Endothelial cell of umbilical vein (primary cell): Measurements from ENCODE around the gene PTK6. TPM values are rescaled to one million over a fixed set of nuclear protein-coding genes. Genes with fewer than 3 reads are reported as not detected.

ENCODE experiments used
- BruUV-seq: library from RNA; stranded (reverse); fragments of 400-500 nt; replicated peaks from 2 replicates; lab custom pipeline; 2021; lab: Mats Ljungman, UMichigan
- CTCF ChIA-PET: fragments of 300-600, 350-600 bp; sonication (Branson Sonifier 250); formaldehyde crosslinking; loops from one replicate; lab custom pipeline; 2021; ENCODE audit warnings: antibody characterized with exemption, inconsistent platforms; lab: Charles Lee
- POLR2A ChIA-PET: fragments of 300-600, 350-600 bp; sonication (Branson Sonifier 250); formaldehyde crosslinking; loops from one replicate; lab custom pipeline; 2021; ENCODE audit warnings: antibody characterized with exemption, inconsistent platforms; lab: Charles Lee
- DNase-seq: peaks from one replicate; pipeline ENCODE4 v3.0.0-alpha.2; 2011; ENCODE audit warnings: low read depth, low spot score
- FAIRE-seq: peaks from 2 replicates; lab custom pipeline; 2011; peaks lifted over from hg19 to GRCh38; lab: Jason Lieb, UNC
- H2AFZ ChIP-seq: 2 replicates; pipeline ENCODE4 v1.6.0; 2012; ENCODE audit warnings: low read depth, low read length, control low read depth, inconsistent platforms
- H3K27ac ChIP-seq: 2 replicates; pipeline ENCODE4 v1.5.1; 2011; ENCODE audit warnings: low read depth, mild to moderate bottlenecking, control low read depth, low read length, moderate library complexity; ENCODE audit not compliant: insufficient read depth
- H3K27me3 ChIP-seq, 2 experiments: 2 replicates each; pipeline versions ENCODE4 v1.6.0 to v1.6.1; 2011; ENCODE audit warnings: low read length in 2 of 2, mixed read lengths in 1 of 2; ENCODE audit not compliant: control insufficient read depth in 2 of 2, insufficient read depth in 2 of 2
- H3K36me3 ChIP-seq, 2 experiments: 2 replicates in 1 of 2; 3 replicates in 1 of 2; pipeline ENCODE4 v1.5.1; 2011; ENCODE audit warnings: low read length in 2 of 2, mild to moderate bottlenecking in 1 of 2, moderate library complexity in 1 of 2; ENCODE audit not compliant: control insufficient read depth in 2 of 2, insufficient read depth in 2 of 2; ENCODE audit errors: extremely low read depth in 1 of 2
- H3K4me1 ChIP-seq: 3 replicates; pipeline ENCODE4 v1.5.1; 2011; ENCODE audit warnings: mild to moderate bottlenecking, low read length; ENCODE audit not compliant: control insufficient read depth, insufficient read depth; ENCODE audit errors: extremely low read depth
- H3K4me2 ChIP-seq: 2 replicates; pipeline ENCODE4 v1.6.1; 2011; ENCODE audit warnings: low read length, control low read depth, mixed read lengths; ENCODE audit not compliant: insufficient read depth
- H3K4me3 ChIP-seq, 3 experiments: fragments of 200-600 bp in 1 of 3; sonication (generic), shearing (Covaris generic) in 1 of 3; replicated peaks in 1 of 3; 2 replicates each; pipeline ENCODE4 v1.5.1; 2011 to 2016; ENCODE audit warnings: control low read depth in 3 of 3, low read length in 3 of 3, mild to moderate bottlenecking in 2 of 3, inconsistent platforms in 1 of 3, low read depth in 1 of 3, moderate library complexity in 1 of 3; ENCODE audit not compliant: insufficient read depth in 1 of 3
- H3K79me2 ChIP-seq: 2 replicates; pipeline ENCODE4 v1.6.0; 2012; ENCODE audit warnings: low read length, inconsistent platforms; ENCODE audit not compliant: control insufficient read depth, insufficient read depth
- H3K9ac ChIP-seq: replicated peaks from 2 replicates; pipeline ENCODE3; 2011; ENCODE audit warnings: low read length, control low read depth; ENCODE audit not compliant: insufficient read depth; ENCODE audit errors: extremely low read depth
- H3K9me1 ChIP-seq: replicated peaks from 3 replicates; pipeline ENCODE4 v1.6.0; 2011; ENCODE audit warnings: mild to moderate bottlenecking, low read length; ENCODE audit not compliant: control insufficient read depth, insufficient read depth; ENCODE audit errors: extremely low read depth
- H3K9me3 ChIP-seq: replicated peaks from 2 replicates; pipeline ENCODE4 v1.5.1; 2012; ENCODE audit warnings: low read length, inconsistent platforms; ENCODE audit not compliant: control insufficient read depth, insufficient read depth
- H4K20me1 ChIP-seq: replicated peaks from 2 replicates; pipeline ENCODE3; 2011; ENCODE audit warnings: mild to moderate bottlenecking, low read length; ENCODE audit not compliant: control insufficient read depth, insufficient read depth; ENCODE audit errors: extremely low read depth
- CTCF ChIP-seq, 2 donors: IDR thresholded peaks; 1 replicate in 1 of 2; 2 replicates in 1 of 2; pipeline ENCODE4 v1.5.1; 2011; ENCODE audit warnings: low read length in 2 of 2, mild to moderate bottlenecking in 2 of 2, moderate library complexity in 2 of 2, control low read depth in 1 of 2, inconsistent platforms in 1 of 2, low read depth in 1 of 2; ENCODE audit not compliant: insufficient read depth in 1 of 2; ENCODE audit errors: extremely low read depth in 1 of 2
- EZH2 ChIP-seq: IDR thresholded peaks from 2 replicates; pipeline ENCODE4 v1.6.1; 2012; ENCODE audit warnings: borderline replicate concordance, low read depth, mild to moderate bottlenecking, moderate library complexity, low read length, inconsistent platforms; ENCODE audit not compliant: severe bottlenecking
- FOS ChIP-seq: IDR thresholded peaks from 2 replicates; pipeline ENCODE4 v1.6.1; 2011; ENCODE audit warnings: mild to moderate bottlenecking, low read length, moderate library complexity, borderline replicate concordance; ENCODE audit not compliant: insufficient read depth
- GATA2 ChIP-seq: IDR thresholded peaks from 2 replicates; pipeline ENCODE4 v1.7.0; 2011; ENCODE audit warnings: low read depth, mild to moderate bottlenecking, moderate library complexity, mixed read lengths, low read length; ENCODE audit not compliant: insufficient read length, insufficient read depth
- MYC ChIP-seq: IDR thresholded peaks from one replicate; pipeline ENCODE4 v1.6.1; 2011; ENCODE audit warnings: mild to moderate bottlenecking, low read depth, low read length
- POLR2A ChIP-seq: IDR thresholded peaks from 2 replicates; pipeline ENCODE4 v1.6.1; 2012; ENCODE audit warnings: low read depth, mild to moderate bottlenecking, control low read depth, low read length
- dilution Hi-C: fragments of 300-500 bp; cut with MboI; formaldehyde crosslinking; loops from one replicate; pipeline ENCODE4 v1.15.0; 2019; ENCODE audit warnings: low sequenced_read_pairs; ENCODE audit not compliant: extremely low pct_ligation_motif_present
- intact Hi-C: fragments of 100-400 bp; cut with micrococcal nuclease; formaldehyde crosslinking; loops from one replicate; pipeline ENCODE4 v1.10.0; 2022
- polyA plus RNA-seq, 4 experiments: library from polyadenylated mRNA; depleted of rRNA in 3 of 4; stranded (reverse) in 3 of 4; unstranded in 1 of 4; fragments of >200 nt; gene quantifications; 2 replicates each; pipeline versions ENCODE4 v1.2.1 to v1.2.3, GENCODE V29; 2011 to 2012; ENCODE audit warnings: missing spikeins in 1 of 4
- total RNA-seq: library from RNA; stranded (reverse); gene quantifications from 2 replicates; pipeline ENCODE4 v1.2.3, GENCODE V29; 2021

The PTK6 gene
- total and polyA plus RNA-seq, 2 donors (not counting 3 experiments of a cell fraction or from before 2014, with no cell fraction given): 0.18 TPM; not detected in 1

DNA sequence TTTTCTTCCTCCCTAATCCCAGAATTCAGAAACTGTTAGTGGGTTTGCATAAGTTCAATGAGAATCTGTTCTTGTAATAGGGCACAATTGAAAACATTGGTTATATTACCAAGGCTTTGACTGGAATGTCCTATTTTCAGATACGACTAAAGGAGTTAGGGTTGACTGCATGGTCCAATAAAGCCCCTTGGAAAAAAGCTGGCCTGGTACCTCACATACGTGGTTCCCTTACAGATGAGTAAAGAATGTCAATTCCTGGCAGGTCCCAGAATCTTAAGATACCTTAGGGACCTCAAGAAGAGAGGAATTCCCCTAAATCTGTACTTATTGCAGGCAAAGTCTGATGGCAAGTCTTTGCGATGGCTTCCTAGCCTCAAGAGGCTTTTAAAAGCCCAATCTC, 12.0 kb downstream of the PTK6 start:
- no peak overlapping the region for H2AFZ ChIP-seq
- ChIA-PET POLR2A (no interaction called here), CTCF (no interaction called here)
- no TSS peak for BruUV-seq
- no peak overlapping the region for H3K9ac ChIP-seq
- peaks cover 16% of the 10 kb centered on the region for H3K79me2 ChIP-seq
- H4K20me1 ChIP-seq: no peaks in the 10 kb centered on the region
- H3K36me3 ChIP-seq: peaks cover 0 to 2% of the 10 kb centered on the region in 2 experiments
- H3K4me1 ChIP-seq: peaks cover 10% of the 10 kb centered on the region
- TF ChIP-seq MYC (no peak), FOS (no peak), GATA2 (no peak), POLR2A (no peak), CTCF (IDR thresholded peaks at IDR 0.05; ENCODE audit: extremely low read depth in 1 of 2, insufficient read depth in 1 of 2, low read depth in 1 of 2, low read length in 2 of 2) (no peak), EZH2 (no peak)
- H3K4me3 ChIP-seq: no peak overlapping the region
- intact Hi-C loops (no loop called here), dilution Hi-C loops (no loop called here)
- no peak for FAIRE-seq
- H3K9me3 ChIP-seq: no peaks in the 10 kb centered on the region
- H3K9me1 ChIP-seq: no peaks in the 10 kb centered on the region
- DNase-seq: no peak
- H3K4me2 ChIP-seq: no peak overlapping the region
- no peak overlapping the region for H3K27ac ChIP-seq
- no peaks in the 10 kb centered on the region for H3K27me3 ChIP-seq
